ENCODE measurements around the gene SDK1. TPM values are rescaled to one million over a fixed set of nuclear protein-coding genes. Genes with fewer than 3 reads are reported as not detected.
A peak's percentile ranks its signal among the peaks of the same experiment; 100 is the strongest.

Gene SDK1
- not detected in 2 replicates for total RNA-seq (2013; cell fraction: nucleolus; rRNA removed)
- total RNA-seq (2014; rRNA removed) (not detected in 2 replicates), total RNA-seq (2014; rRNA removed; fragmentation: Illumina TruSeq; extraction: Trizol) (not detected in 2 replicates), total RNA-seq (2021) (0.33 TPM in 1 of 2 replicates, not detected in the other), polyA plus RNA-seq (2011; rRNA removed) (0.14 TPM in 1 of 2 replicates, not detected in the other), polyA plus RNA-seq (2014; fragmentation: Illumina TruSeq; extraction: Trizol) (not detected in 2 replicates), polyA plus RNA-seq (2014; fragmentation: Nextera tagmentation; extraction: Ambion mirVana) (not detected), polyA plus RNA-seq (2014; rRNA removed) (not detected in 2 replicates), polyA plus RNA-seq (2016; fragmentation: Nextera tagmentation; extraction: Ambion mirVana) (not detected), polyA minus RNA-seq (2011; rRNA and poly(A)+ RNA removed) (0.05 TPM in 1 of 2 replicates, not detected in the other), Bru-seq, nascent RNA (percentile 8 among the genes with signal in this experiment), BruChase-seq, experiment 1, labeled RNA remaining after a 6-hour chase (percentile 9 among the genes with signal in this experiment), BruChase-seq, experiment 2, labeled RNA remaining after a 2-hour chase (percentile 9 among the genes with signal in this experiment)
- not detected for polyA plus RNA-seq (2011; ENCODE audit: low read depth)
- 0.06 and 0.12 TPM in 2 replicates for polyA plus RNA-seq (2011; cell fraction: cytosol; rRNA removed)
- polyA plus RNA-seq (2011; cell fraction: nucleus; rRNA removed) = 0.04 and 0.10 TPM in 2 replicates
- polyA plus RNA-seq (2012) = not detected in 2 replicates
- not detected in 2 replicates for polyA minus RNA-seq (2011; cell fraction: cytosol; rRNA and poly(A)+ RNA removed)
- polyA minus RNA-seq (2011; cell fraction: nucleus; rRNA and poly(A)+ RNA removed) = under 0.01 and 0.24 TPM in 2 replicates
- long read RNA-seq, experiment 1 = 0 reads
- long read RNA-seq, experiment 2, partial matches to known transcripts = 0 of 3 reads
- long read RNA-seq, experiment 2, other reads (novel, unspliced or antisense) = 3 of 3 reads

- H2AFZ ChIP-seq (ENCODE audit: control insufficient read depth, low read depth, low read length) = peak within 1 kb of the TSS; percentile 23; the same call in 1 of the 2 replicates
- RAD21 ChIA-PET (ENCODE audit: unreplicated experiment) = interaction anchor here (0.7 kb wide), 1 partner anchor 89 kb away, joined by 6 read pairs; no protein-coding TSS in a partner anchor
- POLR2A ChIA-PET = no interaction called here
- in situ Hi-C loops (cut with MboI) (no loop called here), intact Hi-C loops (cut with micrococcal nuclease; ENCODE audit: unreplicated experiment) (no loop called here)
- CTCF ChIA-PET = no interaction called here
- H3K27ac ChIP-seq (ENCODE audit: control insufficient read depth, insufficient read depth) = no peak within 1 kb of the TSS
- FAIRE-seq (no peak), DNase-seq (ENCODE audit: low read depth, low spot score) (no peak), ATAC-seq (peak; percentile 95)
- H3K4me1 ChIP-seq (ENCODE audit: control insufficient read depth, insufficient read depth, low read length) = no peaks in the 10 kb centered on the region
- H3K36me3 ChIP-seq (ENCODE audit: control insufficient read depth in 2 of 2, insufficient read depth in 2 of 2, low read length in 1 of 2) = no peaks in the 10 kb centered on the region
- SMC1A ChIA-PET (ENCODE audit: uncharacterized antibody, unreplicated experiment) = no interaction called here
- peaks cover 6 to 8% of the 10 kb centered on the region in 2 experiments; a peak in 3 of 4 replicates for H3K27me3 ChIP-seq (replicated peaks in 1 of 2; ENCODE audit: control insufficient read depth in 2 of 2, insufficient read depth in 2 of 2, low read length in 1 of 2)
- no TSS peak for BruUV-seq (replicated peaks)
- H3K9me3 ChIP-seq (replicated peaks; ENCODE audit: control insufficient read depth, insufficient read depth, low read length) = no peaks in the 10 kb centered on the region
- 1% methylated on average over 47 of the region's 119 CpGs for WGBS (ENCODE audit: insufficient coverage, insufficient replicate concordance, low lambda C conversion rate, missing lambda C conversion rate)
- no peak within 1 kb of the TSS for H3K9ac ChIP-seq (ENCODE audit: control insufficient read depth, insufficient read depth, low read length)
- H3K4me2 ChIP-seq (ENCODE audit: control insufficient read depth, insufficient read depth) = peak within 1 kb of the TSS; percentile 68; the same call in 1 of the 2 replicates
- H4K20me1 ChIP-seq (ENCODE audit: control insufficient read depth, insufficient read depth) = no peaks in the 10 kb centered on the region; the same call in 1 of the 2 replicates
- peak within 1 kb of the TSS; percentile 53; the same call in 1 of the 2 replicates for H3K4me3 ChIP-seq
- no peaks in the 10 kb centered on the region for H3K79me2 ChIP-seq (ENCODE audit: control insufficient read depth, insufficient read depth, low read length)
- TF ChIP-seq ZNF217 (IDR thresholded peaks at IDR 0.05) = peak; percentile 78; the same call in 1 of the 2 replicates
- no peak for TF ChIP-seq MLLT1 (IDR thresholded peaks at IDR 0.05)
- TF ChIP-seq TCF12 (IDR thresholded peaks at IDR 0.05; ENCODE audit: low read depth, low read length) = 0 out of 2 replicates have a peak, but pooled peaks have one; percentile 9
- 0 out of 2 replicates have a peak, but pooled peaks have one; percentile 23 for TF ChIP-seq SMARCA5 (IDR thresholded peaks at IDR 0.05)
- TF ChIP-seq ESRRA (IDR thresholded peaks at IDR 0.05; ENCODE audit: low read length) = no peak
- no peak for TF ChIP-seq RUNX3 (IDR thresholded peaks at IDR 0.05; ENCODE audit: low read length)
- peak; percentile 49 to 85; a peak in 3 of 4 replicates for TF ChIP-seq BHLHE40 (IDR thresholded peaks at IDR 0.05; ENCODE audit: borderline replicate concordance in 1 of 2, low read depth in 2 of 2, low read length in 1 of 2)
- peak; percentile 66 to 73 (median 67); a peak in 5 of 6 replicates for TF ChIP-seq CTCF (IDR thresholded peaks at IDR 0.05 in 2 of 3, conservative IDR thresholded peaks at IDR 0.05 in 1 of 3; ENCODE audit: control insufficient read depth in 2 of 3, extremely low read depth in 1 of 3, insufficient read depth in 1 of 3, low read depth in 3 of 3, low read length in 3 of 3)
- TF ChIP-seq DPF2 (IDR thresholded peaks at IDR 0.05) = 0 out of 2 replicates have a peak, but pooled peaks have one; percentile 22
- no peak for TF ChIP-seq CHD2 (IDR thresholded peaks at IDR 0.05; ENCODE audit: borderline replicate concordance, low read depth, low read length)
- TF ChIP-seq RAD21 (IDR thresholded peaks at IDR 0.05; ENCODE audit: insufficient read depth, low read depth, low read length) = peak; percentile 61
- TF ChIP-seq MAX (IDR thresholded peaks at IDR 0.05; ENCODE audit: low read depth, low read length) = peak; percentile 46; the same call in 1 of the 2 replicates
- 0 out of 2 replicates have a peak, but pooled peaks have one; percentile 49 for TF ChIP-seq GATAD2B (conservative IDR thresholded peaks at IDR 0.05; ENCODE audit: low read depth)
Observed at GRCh38 chr7:3300651-3301448, at the start of gene SDK1. SDK1 (plus strand) TSS chr7:3301252; CDS start chr7:3301587, 335 bp downstream.

All from GM12878 (cell line).